HG03025 (cell line): ENCODE measurements around the gene C3.
A peak's percentile ranks its signal among the peaks of the same experiment; 100 is the strongest.

Experiments
- ATAC-seq: cut with Tn5 transposase; IDR thresholded peaks from one replicate; pipeline ENCODE4 v1.9.1; 2021; ENCODE audit warnings: mild to moderate bottlenecking, moderate library complexity; ENCODE audit not compliant: unreplicated experiment, low FRiP score

The C3 gene

GRCh38 chr19:6745965-6746364, 25.5 kb upstream of the C3 start:
- ATAC-seq, result no peak

- ATAC-seq, result no peak
Measured at GRCh38 chr19:6744381-6745301, 24.2 kb upstream of the C3 start.

GRCh38 chr19:6743714-6744380, 23.4 kb upstream of the C3 start:
- ATAC-seq, result no peak

GRCh38 chr19:6743066-6743465, 22.6 kb upstream of the C3 start:
- no peak for ATAC-seq

GRCh38 chr19:6740589-6741343, 20.3 kb upstream of the C3 start:
- ATAC-seq, result no peak

DNA sequence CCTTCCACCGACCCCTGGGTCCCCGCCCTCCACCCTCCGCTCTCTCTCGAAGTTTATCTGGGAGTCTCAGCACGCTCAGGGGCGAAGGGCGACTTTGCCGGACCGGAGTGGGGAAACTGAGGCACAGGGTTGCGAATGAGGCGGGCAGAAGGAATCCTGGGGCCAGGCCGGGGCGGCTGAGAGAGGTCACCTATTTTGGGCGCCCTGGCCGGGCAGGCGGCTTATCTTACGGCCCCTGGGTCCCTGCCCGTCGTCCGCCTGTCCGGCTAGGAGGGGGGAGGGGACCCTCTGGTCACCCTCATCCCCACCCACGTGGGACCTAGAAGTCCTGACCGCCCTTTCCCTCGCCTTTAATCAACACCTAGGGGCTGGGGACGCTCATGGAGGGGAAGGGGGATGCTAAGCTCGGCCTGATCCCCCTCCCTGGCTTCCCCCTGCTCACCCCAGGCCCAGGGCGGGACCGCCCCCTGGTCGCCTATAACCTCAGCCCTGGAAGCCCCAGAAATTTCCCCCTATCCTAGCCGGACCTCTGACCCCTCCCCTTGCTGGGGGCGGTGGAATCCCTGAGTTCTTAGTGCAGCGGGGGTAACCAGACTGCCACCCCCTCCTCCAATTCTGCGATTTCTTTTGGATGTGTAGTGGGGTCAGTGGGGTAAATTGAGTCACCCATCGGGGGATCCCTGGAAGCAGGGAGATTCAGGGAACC, 19.6 kb upstream of the C3 start:
- ATAC-seq, result no peak

GRCh38 chr19:6739390-6739882, 19.0 kb upstream of the C3 start, which contains the start of gene TRIP10:
TRIP10 (plus strand) TSS chr19:6739680; CDS start chr19:6739762, 82 bp downstream.
- no peak for ATAC-seq

DNA sequence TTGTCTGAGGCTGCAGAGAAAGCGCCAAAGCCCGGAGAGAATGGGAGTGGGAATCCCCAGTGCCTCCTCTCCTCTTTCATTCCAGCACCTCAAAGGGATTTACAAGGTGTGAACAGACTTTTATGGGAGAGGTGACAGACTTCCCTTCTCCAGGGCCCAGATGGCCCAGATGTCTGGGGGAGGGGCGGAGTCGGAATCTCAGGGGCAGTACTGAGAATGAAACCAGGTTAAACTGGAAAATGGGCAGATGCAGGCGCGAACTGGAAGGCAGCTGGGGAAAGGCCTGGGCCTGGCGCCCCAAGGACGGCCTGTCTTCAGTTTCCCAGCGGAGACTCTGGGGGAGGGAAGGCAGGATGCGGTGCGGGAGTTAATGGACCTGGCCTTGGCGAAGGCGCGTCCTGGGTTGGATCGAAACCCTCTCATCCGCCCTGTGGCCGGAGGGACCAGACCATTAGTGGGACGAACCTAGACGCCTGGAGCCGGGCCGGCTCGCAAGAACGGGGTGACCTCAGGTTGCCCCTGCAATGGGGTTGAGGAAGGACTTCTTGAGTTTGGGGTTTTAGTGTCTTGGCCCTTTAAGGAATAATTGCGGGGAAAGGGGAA, 18.4 kb upstream of the C3 start:
- no peak for ATAC-seq

- ATAC-seq, result peak; percentile 0
Measured at GRCh38 chr19:6737873-6738786, 17.7 kb upstream of the C3 start.

DNA sequence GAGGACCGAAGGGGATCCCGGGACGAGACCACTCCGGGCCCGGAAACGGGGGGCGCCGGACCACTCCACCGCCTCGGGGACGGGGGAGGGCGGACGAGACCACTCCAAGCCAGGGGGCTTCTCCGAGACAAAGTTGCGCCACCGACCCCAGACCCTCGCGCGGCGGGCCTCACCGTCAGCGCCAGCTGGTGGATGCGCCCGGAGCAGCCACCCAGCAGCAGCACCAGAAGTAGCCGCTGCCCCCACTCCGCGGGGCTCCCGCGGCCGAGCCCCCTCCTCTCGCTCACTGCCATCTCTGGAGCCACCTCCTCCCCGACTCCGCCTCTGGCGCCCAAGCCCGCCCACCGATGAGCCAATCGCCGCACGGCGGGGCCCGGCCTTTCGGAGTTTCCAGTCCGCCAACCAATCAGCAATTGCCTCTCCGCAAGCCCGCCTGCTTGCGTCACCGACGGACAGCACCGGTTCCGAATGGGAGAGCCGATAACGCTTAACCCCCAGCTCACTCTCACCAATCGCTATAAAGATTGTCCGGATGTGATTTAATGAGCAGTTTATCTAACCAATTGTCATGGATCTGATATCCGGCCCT, 16.9 kb upstream of the C3 start, which contains the start of gene GPR108:
GPR108 (minus strand) TSS at position 297 of the 589 bp plus-strand sequence; CDS start at position 293, 4 bp downstream.
- peak; percentile 53 for ATAC-seq

- ATAC-seq, result no peak
Measured at GRCh38 chr19:6736917-6737283, 16.4 kb upstream of the C3 start.

- ATAC-seq, result no peak
Measured at GRCh38 chr19:6736169-6736916, 15.9 kb upstream of the C3 start.

- no peak for ATAC-seq
Measured at GRCh38 chr19:6735181-6735911, 14.9 kb upstream of the C3 start.

- no peak for ATAC-seq
Measured at GRCh38 chr19:6734096-6734696, 13.7 kb upstream of the C3 start.

DNA sequence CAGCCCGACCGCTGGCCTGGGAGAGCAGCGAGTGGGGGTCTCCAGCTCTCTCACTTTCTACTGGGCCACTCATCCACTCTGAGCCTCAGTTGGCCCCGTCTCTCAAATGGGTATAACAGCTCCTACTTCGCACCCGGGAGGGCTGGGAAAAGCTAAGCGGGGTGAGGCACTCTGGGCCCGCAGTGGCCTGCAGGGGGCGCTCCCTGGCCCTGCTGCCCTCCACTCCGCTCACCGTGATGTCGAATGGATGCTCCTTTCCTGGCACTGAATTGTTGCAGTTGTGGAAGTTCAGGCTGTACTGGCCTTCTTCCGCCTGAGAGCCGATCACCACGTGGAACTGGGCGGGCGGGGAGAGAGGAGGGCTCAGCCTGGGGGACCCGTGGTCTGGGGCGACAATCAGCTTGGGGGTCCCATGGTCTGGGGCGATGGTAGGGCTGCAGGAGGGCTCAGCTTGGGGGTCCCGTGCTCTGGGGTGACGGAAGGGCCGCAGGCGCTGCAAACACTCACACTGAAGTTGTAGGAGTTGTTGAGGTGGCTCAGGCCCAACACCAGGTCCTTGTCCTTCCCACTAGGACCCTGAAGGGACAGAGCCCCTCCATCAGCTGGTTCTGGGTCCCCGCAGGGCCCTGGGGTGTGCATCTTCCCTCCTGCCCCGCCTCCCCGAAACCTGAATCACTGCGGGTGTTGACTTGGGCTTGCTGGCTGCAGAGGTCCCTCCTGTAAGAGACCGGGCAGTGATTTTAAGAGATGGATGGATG, 13.1 kb upstream of the C3 start:
- no peak for ATAC-seq

GRCh38 chr19:6732803-6733337, 12.4 kb upstream of the C3 start:
- no peak for ATAC-seq
